NCI-H345 treated with DMSO at 0.1 percent for 48 hours (cell line): ENCODE results near the gene RAB3A.

Experiments
- DNase-seq: peaks from one replicate; lab custom pipeline; 2025; ENCODE audit not compliant: unreplicated experiment; lab: John Stamatoyannopoulos, UW

RAB3A gene

GRCh38 chr19:18202397-18202777 lies 1.5 kb downstream of the RAB3A start:
- no peak for DNase-seq

DNA sequence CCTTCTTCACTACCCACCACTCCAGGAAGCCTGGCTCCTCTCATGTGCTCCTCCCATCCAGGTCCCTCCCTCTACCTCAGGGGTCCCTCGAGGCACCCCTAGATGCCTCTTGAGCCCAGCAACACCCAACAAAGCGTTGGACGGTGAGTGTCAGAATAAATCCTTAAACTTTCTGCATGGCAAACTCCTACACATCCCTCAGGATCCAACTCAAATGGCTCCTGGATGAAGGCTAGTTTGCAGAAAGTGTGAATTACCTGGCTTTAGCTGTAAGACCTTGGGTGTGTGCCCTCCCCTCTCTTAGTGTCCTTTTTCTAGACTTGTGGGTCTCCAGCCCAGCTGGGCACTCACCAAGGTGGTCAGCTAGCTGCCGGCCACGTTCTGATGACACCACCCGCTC lies 5.5 kb downstream of the RAB3A start:
- no peak for DNase-seq

DNA sequence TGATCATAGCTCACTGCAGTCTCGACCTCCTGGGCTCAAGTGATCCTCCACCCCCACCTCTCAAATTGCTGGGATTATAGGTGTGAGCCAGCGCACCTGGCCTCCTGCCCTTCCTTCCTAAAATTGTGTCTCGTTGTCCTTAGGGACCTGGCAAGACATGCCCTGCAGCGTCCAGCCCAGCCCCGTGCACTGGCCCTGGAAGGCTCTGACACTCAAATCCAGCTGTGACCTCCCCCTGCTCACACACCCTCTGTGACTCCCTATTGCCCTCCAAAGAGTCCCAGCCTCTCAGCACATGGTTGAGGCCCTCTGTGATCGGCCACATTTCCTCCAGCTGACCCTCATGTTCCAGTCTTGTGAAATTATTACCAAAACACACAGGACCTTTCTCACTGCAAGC lies 5.9 kb downstream of the RAB3A start:
- no peak for DNase-seq

- DNase-seq, result no peak
These were observed 6.5 kb downstream of the RAB3A start for GRCh38 chr19:18197306-18197705.

DNA sequence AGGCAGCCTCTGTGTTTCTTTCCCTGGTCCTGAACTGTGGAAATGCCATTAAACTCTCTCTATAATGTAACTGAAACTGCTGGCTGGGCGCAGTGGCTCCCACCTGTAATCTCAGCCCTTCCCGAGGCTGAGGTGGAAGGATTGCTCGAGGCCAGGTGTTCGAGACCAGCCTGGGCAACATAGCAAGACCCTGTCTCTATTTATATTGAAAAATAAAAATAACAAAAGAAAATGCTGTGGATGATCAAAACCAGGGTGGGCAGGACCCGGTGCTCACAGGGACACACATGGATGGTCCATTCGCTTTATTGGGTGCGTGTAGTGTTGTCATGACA lies 7.4 kb downstream of the RAB3A start:
- DNase-seq, result no peak

GRCh38 chr19:18194554-18195238 lies 9.1 kb downstream of the RAB3A start:
- DNase-seq, result no peak

GRCh38 chr19:18194181-18194530 lies 9.7 kb downstream of the RAB3A start:
- DNase-seq, result no peak

GRCh38 chr19:18193388-18194180 lies 10.3 kb downstream of the RAB3A start:
- no peak for DNase-seq

GRCh38 chr19:18192673-18193387 lies 11.0 kb downstream of the RAB3A start, which contains the start of gene MPV17L2:
Gene MPV17L2 (plus strand): TSS chr19:18193218. CDS start chr19:18193282, 64 bp downstream.
- peak; percentile 98 for DNase-seq

- DNase-seq, result no peak
These were observed 12.2 kb downstream of the RAB3A start for GRCh38 chr19:18191640-18192062.

DNA sequence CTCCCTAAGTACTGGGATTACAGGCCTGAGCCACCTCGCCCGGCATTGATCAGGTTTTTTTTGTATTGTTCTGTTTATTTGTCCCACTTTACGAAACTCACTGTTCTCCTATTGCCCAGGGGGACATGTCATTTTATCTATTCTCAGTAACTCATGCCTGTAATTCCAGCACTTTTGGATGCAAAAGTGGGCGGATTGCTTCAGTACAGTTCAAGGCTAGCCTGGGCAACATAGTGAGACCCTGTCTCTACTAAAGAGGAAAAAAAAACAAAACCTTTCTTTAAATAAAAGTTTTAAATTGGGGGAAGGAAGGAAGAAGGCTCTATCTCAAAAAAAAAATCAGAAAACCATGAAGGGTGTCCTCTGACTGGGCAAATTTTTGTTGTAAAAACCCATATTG lies 13.6 kb downstream of the RAB3A start:
- DNase-seq, result no peak

DNA sequence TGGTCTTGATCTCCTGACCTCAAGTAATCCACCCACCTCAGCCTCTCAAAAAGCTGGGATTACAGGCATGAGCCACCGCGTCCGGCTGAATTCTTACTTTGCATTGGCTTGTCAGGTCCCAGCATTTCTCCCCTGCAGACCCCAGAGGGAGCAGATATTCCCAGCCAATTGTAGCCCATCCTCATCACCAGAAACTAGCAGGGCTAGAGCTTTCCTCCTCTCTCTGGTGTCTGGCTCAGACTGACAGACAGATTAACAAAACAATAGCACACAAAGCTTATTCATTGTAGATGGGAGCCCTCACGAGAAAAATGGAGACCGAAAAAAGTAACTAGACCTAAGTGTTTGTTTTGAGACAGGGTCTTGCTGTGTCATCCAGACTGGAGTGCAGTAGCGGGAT lies 18.3 kb downstream of the RAB3A start:
- no peak for DNase-seq

GRCh38 chr19:18183529-18183928 lies 20.3 kb downstream of the RAB3A start:
- DNase-seq, result no peak

GRCh38 chr19:18179957-18180356 lies 23.9 kb downstream of the RAB3A start:
- DNase-seq, result no peak

- no peak for DNase-seq
These were observed 27.2 kb downstream of the RAB3A start for GRCh38 chr19:18176367-18177310.

DNA sequence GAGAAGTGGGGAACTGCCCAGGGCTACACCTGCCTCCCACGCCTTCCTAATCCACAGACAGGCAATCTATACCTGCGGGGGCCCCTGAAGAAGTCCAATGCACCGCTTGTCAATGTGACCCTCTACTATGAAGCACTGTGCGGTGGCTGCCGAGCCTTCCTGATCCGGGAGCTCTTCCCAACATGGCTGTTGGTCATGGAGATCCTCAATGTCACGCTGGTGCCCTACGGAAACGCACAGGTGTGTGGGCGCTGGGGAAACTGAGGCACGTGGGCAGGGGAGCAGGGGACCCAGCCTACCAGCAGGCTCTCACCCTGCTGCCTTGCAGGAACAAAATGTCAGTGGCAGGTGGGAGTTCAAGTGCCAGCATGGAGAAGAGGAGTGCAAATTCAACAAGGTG lies 28.9 kb downstream of the RAB3A start:
- DNase-seq, result no peak

GRCh38 chr19:18173572-18174288 lies 30.1 kb downstream of the RAB3A start, which contains the start of gene IFI30:
Gene IFI30 (plus strand): TSS chr19:18173813. CDS start chr19:18173842, 29 bp downstream.
- DNase-seq, result peak; percentile 33

DNA sequence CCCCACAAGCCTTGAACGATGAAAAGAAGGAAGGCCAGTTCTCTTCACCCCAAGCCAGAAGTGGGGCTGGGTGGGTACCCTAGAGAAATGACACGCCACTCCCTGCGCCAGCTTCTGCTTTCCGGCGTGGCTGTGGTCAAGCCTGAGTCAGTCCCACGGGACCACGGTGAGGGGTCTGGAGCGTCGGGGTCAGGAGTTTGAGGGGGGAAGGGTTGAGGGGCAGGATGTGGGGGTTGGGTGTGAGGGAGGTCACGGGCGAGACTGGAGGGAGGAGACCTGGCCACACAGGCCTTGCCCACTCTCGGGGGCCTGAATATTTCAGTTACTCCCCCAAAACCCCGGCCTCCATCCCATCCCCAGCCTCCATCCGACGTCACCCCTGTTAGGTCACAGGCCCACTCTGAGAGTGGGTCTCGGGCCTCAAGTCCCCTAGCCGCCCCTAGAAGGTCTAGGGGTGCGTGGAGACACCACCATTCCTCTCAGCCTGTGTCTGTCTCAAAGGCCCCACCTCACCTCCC lies 30.7 kb downstream of the RAB3A start:
- no peak for DNase-seq

- DNase-seq, result no peak
These were observed 31.4 kb downstream of the RAB3A start for GRCh38 chr19:18172331-18173053.
